GM21786 (cell line): ENCODE data around the gene ACAP3.
"Not testable (repeated sequence)": the region's sequence is repeated elsewhere in the genome, so short reads cannot be mapped to it uniquely, and the experiment has no call there.

Experiments used
- ATAC-seq: cut with Tn5 transposase; IDR thresholded peaks from one replicate; pipeline ENCODE4 v1.9.1; 2021; ENCODE audit not compliant: unreplicated experiment

Gene ACAP3

GRCh38 chr1:1330366-1331067 is 22.8 kb upstream of the ACAP3 start:
- ATAC-seq, result no peak

DNA sequence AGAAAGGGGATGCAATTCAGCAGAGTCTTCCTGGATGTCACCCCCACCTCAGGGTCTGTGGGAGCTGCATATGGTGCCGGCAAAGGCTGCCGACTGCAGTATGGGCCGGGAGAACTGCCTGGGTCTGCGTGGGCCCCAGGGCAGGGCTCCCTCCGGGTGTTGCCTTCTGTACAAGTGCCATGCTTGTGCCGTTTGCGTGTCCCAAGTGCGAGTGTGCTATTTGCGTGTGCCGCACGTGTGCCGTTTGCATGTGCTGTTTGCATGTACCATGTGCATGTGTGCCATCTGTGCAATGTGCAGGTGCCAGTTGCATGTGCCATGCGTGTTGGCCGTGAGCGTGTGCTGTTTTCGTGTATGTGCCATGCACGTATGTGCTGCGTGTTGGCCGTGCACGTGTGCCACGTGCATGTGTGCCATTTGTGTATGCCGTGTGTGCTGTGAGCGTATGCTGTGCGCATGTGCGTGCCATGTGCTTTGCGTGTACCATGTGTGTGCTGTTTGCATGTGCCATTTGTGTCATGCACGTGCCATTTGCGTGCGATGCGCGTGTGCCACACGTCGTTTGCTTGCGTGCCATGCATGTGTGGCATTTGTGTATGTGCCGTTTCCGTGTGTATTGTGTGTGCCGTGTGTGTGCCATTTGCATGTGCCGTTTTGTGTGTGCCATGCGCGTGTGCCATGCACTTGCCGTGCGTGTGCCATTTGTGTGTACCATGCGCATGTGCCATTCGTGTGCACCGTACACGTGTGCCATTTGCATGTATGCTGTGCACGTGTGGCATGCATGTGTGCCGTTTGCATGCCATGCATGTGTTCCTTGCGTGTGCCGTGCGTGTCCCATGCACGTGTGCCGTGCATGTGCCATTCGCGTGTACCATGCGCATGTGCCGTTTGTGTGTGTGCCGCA is 21.8 kb upstream of the ACAP3 start:
- no peak for ATAC-seq

- ATAC-seq, result no peak
Measured at GRCh38 chr1:1328254-1328653, 20.5 kb upstream of the ACAP3 start.

GRCh38 chr1:1327291-1327690 is 19.6 kb upstream of the ACAP3 start:
- ATAC-seq, result no peak

GRCh38 chr1:1326075-1326605 is 18.4 kb upstream of the ACAP3 start:
- ATAC-seq, result no peak

DNA sequence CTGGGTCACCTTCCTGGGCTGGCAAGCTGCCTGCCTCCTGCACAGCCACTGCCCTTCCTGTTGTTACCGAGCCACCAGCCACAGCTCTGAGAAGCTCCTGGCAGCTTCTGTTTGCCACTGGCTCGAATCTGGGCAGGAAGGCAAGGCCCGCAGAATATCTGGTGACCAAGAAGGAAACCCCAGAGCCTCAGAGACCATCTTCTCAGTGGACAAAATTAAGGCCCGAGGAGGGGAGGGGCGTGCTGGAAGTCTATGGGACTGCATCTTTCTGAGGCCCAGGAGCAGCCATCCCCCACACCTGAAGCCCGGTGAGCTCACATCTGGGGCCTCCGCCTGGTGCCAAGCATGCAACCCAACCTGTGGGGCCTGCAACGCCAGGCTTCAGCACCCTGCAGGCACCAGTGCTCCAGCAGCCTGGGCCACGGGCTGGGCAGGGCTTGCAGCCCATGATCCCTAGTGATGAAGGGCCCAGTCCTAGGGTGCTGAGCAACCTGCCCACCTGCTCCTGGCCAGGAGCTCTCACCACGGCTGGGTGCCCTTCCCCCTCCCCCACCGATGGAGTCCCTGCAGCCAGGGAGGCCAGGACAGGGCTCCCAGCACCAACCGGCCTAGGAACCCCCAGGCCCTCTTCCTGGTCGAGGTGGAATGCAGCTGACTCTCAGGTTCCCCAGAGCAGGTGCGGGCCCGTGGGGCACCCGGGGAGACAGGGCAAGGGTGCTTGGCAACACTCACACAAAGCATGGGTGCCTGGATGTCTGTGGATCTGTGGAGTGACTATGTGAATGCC is 17.8 kb upstream of the ACAP3 start:
- no peak for ATAC-seq

- ATAC-seq, result peak; percentile 73
Measured at GRCh38 chr1:1324524-1325287, 17.0 kb upstream of the ACAP3 start, which contains the start of the genes CPTP and INTS11. TSS of gene CPTP (plus strand) at chr1:1324802. CDS start at chr1:1326911, 2,109 bp downstream. TSS of gene INTS11 (minus strand) at chr1:1324660. CDS start at chr1:1324608, 52 bp downstream.

- ATAC-seq, result peak; percentile 18
Measured at GRCh38 chr1:1324084-1324523, 16.4 kb upstream of the ACAP3 start.

DNA sequence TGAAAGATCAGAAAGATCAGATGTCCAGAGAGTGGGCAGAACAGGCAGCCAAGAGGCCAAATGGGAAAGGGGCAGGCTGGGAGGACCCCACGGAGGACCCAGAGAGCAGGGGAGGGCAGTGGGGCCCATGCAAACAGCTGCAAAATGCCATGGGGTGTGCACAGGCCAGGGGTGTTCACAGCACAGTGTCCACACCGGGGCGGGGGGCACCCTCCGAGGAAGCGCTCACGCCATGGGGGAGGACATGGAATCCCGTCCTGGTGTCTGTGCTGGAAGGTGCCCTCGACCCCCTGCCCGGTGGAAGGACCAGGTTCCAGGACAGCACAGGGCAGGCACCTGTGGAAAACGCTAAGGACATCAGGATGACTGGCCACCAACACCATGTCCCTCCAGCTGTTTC is 15.2 kb upstream of the ACAP3 start:
- ATAC-seq, result no peak

- no peak for ATAC-seq
Measured at GRCh38 chr1:1322418-1322817, 14.7 kb upstream of the ACAP3 start.

GRCh38 chr1:1321477-1321876 is 13.7 kb upstream of the ACAP3 start:
- ATAC-seq, result no peak

GRCh38 chr1:1320666-1321448 is 13.1 kb upstream of the ACAP3 start:
- no peak for ATAC-seq

DNA sequence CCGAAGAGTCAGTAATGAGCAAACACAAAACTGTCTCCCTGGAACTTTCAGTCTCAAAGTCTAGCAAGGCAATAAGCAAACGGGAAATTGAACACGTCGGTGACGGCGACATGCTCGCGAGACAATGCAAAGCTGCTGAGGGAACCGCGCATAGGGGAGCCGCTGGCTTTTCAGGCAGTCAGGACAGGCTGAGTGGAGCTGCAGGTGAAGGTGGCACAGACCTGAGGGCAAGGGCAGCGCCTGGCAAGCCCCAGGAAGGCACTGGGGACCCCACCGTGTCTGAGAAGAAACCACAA is 11.9 kb upstream of the ACAP3 start:
- ATAC-seq, result no peak

DNA sequence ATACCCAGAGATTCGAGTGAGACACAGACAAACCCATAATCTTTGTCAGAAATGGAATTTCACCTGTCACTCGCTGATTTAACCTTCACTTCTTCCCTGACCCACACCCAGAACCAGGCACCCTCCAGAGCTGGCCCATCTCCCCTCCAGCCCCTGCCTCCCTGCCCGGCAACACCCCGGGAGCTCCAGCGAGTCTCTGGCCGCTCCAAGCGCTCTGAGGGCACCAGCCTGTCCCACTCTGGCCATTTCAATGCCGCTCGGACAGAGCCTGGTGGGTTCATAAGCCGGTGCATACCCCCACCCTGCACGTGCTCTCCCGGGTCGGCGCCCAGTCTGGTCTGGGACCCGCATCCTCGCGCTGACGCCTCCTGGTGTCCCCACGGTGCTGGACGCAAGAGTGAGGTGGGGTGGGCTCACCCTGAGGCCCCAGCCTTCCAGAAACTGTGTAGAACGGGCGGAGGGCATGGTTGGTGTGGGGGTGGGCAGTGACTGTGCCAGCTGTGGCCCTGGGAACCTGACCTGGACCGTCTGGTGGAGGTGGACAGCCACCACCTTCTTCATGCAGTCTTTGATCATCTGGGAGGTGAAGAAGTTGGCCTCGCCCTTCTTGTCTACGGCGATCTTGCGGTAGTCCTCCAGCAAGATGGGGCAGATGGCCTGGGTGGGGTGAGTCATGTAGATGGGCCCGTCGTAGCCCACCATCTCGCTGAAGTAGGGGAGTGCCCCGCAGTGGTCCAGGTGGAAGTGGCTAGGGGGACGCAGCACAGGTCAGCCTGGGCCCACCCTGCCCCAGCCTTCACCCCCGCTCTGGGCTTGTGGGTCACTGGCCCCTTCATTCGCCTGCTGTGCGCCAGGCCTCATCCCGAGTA is 11.3 kb upstream of the ACAP3 start:
- no peak for ATAC-seq

DNA sequence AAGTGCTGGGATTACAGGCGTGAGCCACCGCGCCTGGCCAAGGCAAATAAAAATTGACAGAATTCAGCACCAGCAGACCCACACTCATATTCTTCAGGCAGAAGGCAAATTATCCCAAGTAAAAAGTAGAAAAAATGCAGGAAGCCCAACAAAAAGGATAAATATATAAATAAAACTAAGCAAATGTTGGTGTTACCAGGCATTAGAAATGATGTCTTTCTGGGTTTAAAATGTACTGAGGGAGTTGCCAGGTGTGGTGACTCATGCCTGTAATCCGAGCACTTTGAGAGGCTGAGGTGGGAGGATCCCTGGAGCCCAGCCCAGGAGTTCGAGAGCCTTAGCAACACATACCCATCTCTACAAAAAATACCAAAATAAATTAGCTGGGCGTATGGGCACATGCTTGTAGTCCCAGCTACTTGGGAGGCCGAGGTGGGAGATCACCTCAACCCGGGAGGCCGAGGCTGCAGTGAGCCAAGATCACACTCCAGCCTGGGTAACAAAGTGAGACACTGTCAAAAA is 10.5 kb upstream of the ACAP3 start:
- ATAC-seq, result no peak

DNA sequence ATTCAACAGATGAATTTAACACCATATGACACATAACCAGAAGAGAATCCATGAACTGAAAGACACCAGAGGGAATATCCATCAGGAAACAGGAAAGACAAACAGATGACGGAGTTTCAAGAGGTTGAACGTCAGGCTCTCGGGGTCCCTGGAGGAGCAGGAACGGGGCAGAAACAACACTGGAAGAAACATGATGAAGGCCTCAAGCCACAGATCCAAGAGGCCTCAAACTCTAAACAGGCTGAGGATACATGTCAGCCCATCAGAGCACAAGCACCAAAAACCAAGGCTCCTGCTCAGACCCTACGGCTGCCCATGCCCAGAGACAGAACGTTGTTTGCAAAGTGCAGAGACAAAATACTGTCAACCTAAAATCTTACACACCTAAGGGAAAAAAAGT is 9.7 kb upstream of the ACAP3 start:
- no peak for ATAC-seq

- ATAC-seq, result not testable (repeated sequence)
Measured at GRCh38 chr1:1316199-1316598, 8.5 kb upstream of the ACAP3 start.

- ATAC-seq, result no peak
Measured at GRCh38 chr1:1315435-1315954, 7.8 kb upstream of the ACAP3 start.
